ENCODE measurements around the gene CHST4. TPM values are rescaled to one million over a fixed set of nuclear protein-coding genes. Genes with fewer than 3 reads are reported as not detected.

The CHST4 gene
- total RNA-seq, 1 experiment from 2014 or later = 5.9 TPM

DNA sequence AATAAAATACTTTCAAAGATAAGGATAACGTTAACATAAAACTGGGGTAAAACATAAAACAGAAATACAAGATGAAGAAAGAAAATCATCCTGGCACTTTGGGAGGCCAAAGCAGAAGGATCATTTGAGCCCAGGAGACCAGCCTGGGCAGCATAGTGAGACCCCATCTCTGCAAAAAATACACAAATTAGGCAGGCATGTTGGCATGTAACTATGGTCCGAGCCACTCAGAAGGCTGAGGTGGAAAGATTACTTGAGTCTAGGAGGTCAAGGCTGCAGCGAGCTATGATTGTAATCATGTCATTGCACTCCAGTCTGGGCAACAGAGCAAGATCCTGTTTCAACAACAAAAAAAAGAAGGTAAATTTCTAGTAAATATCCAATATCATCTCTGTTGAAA, 31.1 kb downstream of the CHST4 start:
- Histone ChIP-seq H3K4me2 (ENCODE audit: insufficient read depth, insufficient read length, low read length) (no peak overlapping the region), H3K27me3 (ENCODE audit: insufficient read depth, low read length) (no peaks in the 10 kb centered on the region), H2BK12ac (ENCODE audit: insufficient read length, low read depth, low read length) (no peak overlapping the region), H3K4ac (ENCODE audit: low read depth, low read length) (no peak overlapping the region), H2AK5ac (ENCODE audit: insufficient read length, low read length) (no peak overlapping the region), H3K4me1 (ENCODE audit: insufficient read depth, low read length) (no peaks in the 10 kb centered on the region), H3K9ac (ENCODE audit: extremely low read depth, insufficient read length, low read length) (no peak overlapping the region), H3K9me3 (ENCODE audit: control insufficient read depth, low read depth, low read length) (no peaks in the 10 kb centered on the region), H2BK20ac (ENCODE audit: low read depth, low read length, poor library complexity, severe bottlenecking) (no peak overlapping the region), H2BK5ac (ENCODE audit: insufficient read length, low read length) (no peak overlapping the region), H3K27ac (ENCODE audit: insufficient read length, low read depth, low read length) (no peak overlapping the region), H3K79me1 (ENCODE audit: insufficient read depth, low read depth, low read length, poor library complexity, severe bottlenecking) (no peaks in the 10 kb centered on the region), H2BK15ac (ENCODE audit: low read depth, low read length) (no peak overlapping the region), H4K91ac (ENCODE audit: insufficient read length, low read depth, low read length) (no peak overlapping the region), H3T11ph (ENCODE audit: low read length) (no peak overlapping the region), H3K23ac (ENCODE audit: insufficient read length, low read depth, low read length) (no peak overlapping the region), H3K18ac (ENCODE audit: insufficient read length, low read depth, low read length) (no peak overlapping the region), H4K5ac (ENCODE audit: insufficient read length, low read depth, low read length) (no peak overlapping the region), H4K8ac (replicated peaks; ENCODE audit: insufficient read length, low read depth, low read length) (no peak overlapping the region), H2BK120ac (ENCODE audit: low read depth, low read length, poor library complexity, severe bottlenecking) (no peak overlapping the region), H2AFZ (ENCODE audit: low read length) (no peak overlapping the region), H3K23me2 (ENCODE audit: insufficient read length, low read depth, low read length, poor library complexity, severe bottlenecking) (no peaks in the 10 kb centered on the region), H4K20me1 (ENCODE audit: control insufficient read depth, insufficient read depth, insufficient read length) (no peaks in the 10 kb centered on the region), H3K14ac (ENCODE audit: insufficient read depth, low read length) (no peak overlapping the region), H3K56ac (ENCODE audit: insufficient read length, low read depth, low read length) (no peak overlapping the region), H3K79me2 (ENCODE audit: insufficient read depth, low read length) (no peaks in the 10 kb centered on the region)
- Mint-ChIP-seq H3K36me3 (ENCODE audit: insufficient read depth in 1 of 3, low read depth in 3 of 3) (peaks cover 0 to 8% (median 7%) of the 10 kb centered on the region in 3 experiments; a peak in 4 of 7 replicates), H3K4me3 (no peak overlapping the region), H3K27me3 (ENCODE audit: low read depth) (peaks cover 23% of the 10 kb centered on the region), H3K9me3 (peaks cover 10 to 11% of the 10 kb centered on the region in 2 experiments), H3K4me1 (no peaks in the 10 kb centered on the region), H3K27ac (no peak overlapping the region)
- DNase-seq = no peak
- TF ChIP-seq CTCF (conservative IDR thresholded peaks at IDR 0.05) = no peak
- no CpG with 5 or more reads among the region's 3 CpGs for WGBS (ENCODE audit: extremely low coverage, insufficient read length, low lambda C conversion rate)
